GM12864 (cell line): ENCODE data around the gene SLC16A11.

Source experiments
- DNase-seq: peaks from one replicate; pipeline ENCODE4 v3.0.0-alpha.2; 2011; ENCODE audit warnings: low read depth
- H3K4me3 ChIP-seq: 2 replicates; pipeline ENCODE4 v1.5.1; 2011; ENCODE audit warnings: mild to moderate bottlenecking, low read depth, low read length, control low read depth
- TF ChIP-seq, protein P1 (sequence below): IDR thresholded peaks from 2 replicates; pipeline ENCODE4 v1.5.1; 2011; ENCODE audit warnings: low read depth, mild to moderate bottlenecking, moderate library complexity, low read length, control low read depth, inconsistent platforms; ENCODE audit errors: missing control alignments

Gene SLC16A11

DNA sequence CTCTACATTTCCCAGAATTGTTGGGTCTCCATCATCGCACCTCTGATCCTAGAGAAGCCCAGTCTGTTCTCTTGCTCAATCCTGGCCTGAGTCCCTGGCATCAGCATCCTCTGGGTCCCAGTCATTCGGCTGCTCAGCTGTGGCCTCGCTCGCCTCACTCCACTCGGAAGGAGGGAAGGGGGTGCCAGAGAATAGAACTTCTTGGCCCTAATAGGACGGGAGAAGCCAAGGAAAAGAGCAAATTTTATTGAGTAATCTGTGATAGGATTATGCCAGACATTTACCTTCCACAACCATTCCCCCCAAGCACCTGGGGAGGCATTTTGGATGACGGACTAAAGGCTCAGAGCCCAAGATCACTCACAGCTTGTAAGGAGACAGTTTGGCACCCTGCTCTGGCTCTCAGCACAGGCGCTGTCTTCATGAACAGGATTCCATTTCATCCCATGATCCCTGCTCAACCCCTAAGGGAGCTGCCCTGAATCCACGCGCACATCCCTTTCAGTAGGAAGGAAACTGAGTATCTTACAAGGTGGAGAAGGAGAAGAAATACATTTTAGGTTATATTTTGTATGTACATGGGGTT lies 36.7 kb upstream of the SLC16A11 start:
- TF ChIP-seq, protein P1, sequence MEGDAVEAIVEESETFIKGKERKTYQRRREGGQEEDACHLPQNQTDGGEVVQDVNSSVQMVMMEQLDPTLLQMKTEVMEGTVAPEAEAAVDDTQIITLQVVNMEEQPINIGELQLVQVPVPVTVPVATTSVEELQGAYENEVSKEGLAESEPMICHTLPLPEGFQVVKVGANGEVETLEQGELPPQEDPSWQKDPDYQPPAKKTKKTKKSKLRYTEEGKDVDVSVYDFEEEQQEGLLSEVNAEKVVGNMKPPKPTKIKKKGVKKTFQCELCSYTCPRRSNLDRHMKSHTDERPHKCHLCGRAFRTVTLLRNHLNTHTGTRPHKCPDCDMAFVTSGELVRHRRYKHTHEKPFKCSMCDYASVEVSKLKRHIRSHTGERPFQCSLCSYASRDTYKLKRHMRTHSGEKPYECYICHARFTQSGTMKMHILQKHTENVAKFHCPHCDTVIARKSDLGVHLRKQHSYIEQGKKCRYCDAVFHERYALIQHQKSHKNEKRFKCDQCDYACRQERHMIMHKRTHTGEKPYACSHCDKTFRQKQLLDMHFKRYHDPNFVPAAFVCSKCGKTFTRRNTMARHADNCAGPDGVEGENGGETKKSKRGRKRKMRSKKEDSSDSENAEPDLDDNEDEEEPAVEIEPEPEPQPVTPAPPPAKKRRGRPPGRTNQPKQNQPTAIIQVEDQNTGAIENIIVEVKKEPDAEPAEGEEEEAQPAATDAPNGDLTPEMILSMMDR: no peak
- H3K4me3 ChIP-seq: no peak overlapping the region
- no peak for DNase-seq

DNA sequence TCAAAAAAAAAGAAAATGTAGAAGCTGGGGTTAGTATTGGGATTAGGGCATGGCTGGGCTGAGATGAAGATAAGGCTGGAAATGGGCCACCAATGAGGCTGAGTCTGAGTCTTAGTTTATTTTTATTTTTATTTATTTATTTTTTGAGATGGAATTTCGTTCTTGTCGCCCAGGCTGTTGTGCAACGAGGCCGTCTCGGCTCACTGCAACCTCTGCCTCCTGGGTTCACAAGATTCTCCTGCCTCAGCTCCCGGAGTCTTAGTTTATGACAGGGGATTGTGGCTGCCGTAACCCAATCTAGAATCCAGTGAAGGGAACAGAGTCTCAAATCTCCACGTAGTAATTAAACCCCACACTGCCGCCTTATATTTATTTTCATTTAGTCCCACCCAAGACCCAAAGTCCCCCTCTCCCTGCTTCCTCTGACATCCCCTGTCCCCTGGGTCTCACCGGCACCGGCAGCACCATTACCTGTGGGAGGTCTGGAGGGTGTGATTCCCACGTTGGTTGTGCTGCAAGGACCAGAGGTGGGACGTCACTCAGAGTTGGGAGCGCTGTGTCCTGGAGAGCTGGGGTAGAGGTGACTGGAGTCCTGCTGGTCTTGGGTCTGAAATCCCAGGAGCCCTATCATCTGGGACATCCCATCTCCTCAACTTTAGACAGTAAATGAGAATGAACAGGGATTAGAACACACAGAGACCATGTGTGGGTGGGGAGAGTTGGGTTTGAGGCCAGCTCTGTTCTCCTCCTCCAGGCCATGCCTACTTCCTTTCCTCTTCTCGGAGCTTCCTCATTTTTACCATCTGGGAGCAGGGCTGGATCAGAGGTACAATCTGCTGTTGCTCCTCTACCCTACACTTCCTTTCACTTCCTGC lies 35.9 kb upstream of the SLC16A11 start, which contains the start of gene CLEC10A:
TSS of gene CLEC10A (minus strand) at position 671 of the 875 bp plus-strand sequence. CDS start 1,439 bp downstream, outside the sequence.
- TF ChIP-seq, protein P1: no peak
- no peak within 1 kb of the TSS for H3K4me3 ChIP-seq
- DNase-seq: no peak

DNA sequence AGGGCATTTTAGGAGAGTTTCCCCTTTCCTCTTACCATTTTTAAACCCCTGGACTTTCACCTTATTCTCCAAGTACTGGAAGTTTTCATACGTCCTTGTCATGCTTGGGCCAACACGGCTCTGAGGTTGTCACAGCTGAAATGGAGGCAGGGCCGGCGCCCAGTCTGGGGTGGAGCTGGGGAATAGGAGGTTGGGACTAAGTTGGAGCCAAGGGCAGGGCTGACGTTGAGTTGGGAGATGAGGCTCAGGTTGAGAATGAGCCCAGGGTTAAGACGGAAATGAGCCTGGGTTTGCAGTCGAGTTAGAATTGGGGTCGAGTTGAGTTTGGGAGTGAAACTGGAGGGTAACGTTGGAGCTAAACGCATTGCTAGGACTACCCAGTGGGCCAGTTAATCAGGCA lies 34.8 kb upstream of the SLC16A11 start:
- TF ChIP-seq, protein P1: no peak
- H3K4me3 ChIP-seq: no peak overlapping the region
- DNase-seq: no peak

DNA sequence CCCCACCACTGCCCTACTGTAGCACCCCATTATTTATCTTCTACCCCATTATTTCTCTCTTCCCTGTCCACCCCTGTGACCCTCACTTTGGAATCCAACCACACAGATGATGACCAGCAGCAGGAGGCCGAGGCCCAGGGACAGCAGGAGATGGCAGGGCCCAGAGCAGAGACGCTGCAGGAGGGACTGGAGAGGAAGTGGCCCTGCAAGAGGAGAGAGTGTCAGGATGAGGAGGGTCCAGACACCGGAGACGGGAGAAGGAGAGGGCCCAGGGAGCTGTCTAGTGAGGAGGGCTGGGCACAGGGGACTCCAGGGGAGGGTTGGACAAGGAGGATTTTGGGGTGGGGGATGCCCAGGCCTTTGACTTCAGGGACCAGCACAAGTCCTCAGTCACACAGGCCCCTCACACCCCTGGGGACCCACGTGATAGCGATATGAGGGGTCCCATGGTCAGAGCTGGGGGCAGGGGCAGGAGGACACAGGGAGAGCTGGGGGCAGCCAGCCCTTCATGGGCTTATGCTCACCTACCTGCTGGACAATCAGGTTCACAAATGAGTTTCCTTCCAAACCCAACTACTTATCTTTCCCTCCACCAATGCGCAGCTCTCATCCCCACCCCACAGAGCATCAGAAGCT lies 34.1 kb upstream of the SLC16A11 start:
- TF ChIP-seq, protein P1: no peak
- DNase-seq: no peak
- no peak overlapping the region for H3K4me3 ChIP-seq

DNA sequence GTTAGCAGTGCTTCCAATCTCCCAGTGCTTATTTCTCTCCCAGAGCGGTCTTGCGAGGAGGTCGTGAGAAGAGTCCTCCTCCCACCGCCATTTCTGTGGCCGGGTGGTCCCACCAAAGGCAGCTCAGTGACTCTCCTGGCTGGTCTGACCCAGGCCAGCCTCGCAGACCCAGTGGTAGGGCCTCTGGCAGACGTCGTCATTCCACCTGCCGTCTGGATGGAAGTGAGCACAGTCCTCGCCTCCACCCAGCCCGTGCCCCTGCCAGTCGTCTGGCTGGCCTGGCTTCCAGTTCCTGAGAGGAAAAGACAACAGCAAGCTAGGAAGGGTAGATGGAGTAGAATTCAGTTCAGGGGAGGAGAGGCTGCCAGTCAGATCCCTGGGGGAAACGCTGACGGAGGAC lies 31.0 kb upstream of the SLC16A11 start:
- DNase-seq: no peak
- TF ChIP-seq, protein P1: no peak
- H3K4me3 ChIP-seq: no peak overlapping the region

DNA sequence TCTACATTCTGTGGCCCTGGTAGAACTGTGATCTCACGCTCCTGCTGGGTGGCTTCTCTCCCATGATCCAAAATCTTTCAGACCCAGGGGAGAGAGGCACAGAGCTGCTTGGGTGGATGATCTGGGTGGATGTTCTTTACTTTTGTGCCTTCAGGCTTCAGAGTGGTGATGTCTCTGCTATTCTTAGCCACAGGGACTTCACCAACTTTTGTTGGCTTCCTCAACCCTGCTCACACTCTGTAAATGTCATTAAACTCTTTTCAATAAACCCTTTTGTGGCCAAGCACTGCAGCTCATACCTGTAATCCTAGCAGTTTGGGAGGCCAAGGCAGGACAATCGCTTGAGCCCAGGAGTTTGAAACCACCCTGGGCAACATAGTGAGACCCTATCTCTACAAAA lies 28.5 kb upstream of the SLC16A11 start:
- TF ChIP-seq, protein P1: no peak

More for the DNA sequence above, 28.5 kb upstream of the SLC16A11 start:
- H3K4me3 ChIP-seq: no peak overlapping the region
- DNase-seq: no peak
